Epithelial cell of prostate (primary cell): ENCODE data around the gene NEURL1.

ENCODE experiments used
- DNase-seq: peaks from one replicate; pipeline ENCODE4 v3.0.0-alpha.2; 2011; ENCODE audit warnings: low read depth, low spot score
- H3K27ac ChIP-seq: fragments of 450-650 bp; 2 replicates; pipeline ENCODE4 v1.5.1; 2017; ENCODE audit warnings: mild to moderate bottlenecking

NEURL1 gene

DNA sequence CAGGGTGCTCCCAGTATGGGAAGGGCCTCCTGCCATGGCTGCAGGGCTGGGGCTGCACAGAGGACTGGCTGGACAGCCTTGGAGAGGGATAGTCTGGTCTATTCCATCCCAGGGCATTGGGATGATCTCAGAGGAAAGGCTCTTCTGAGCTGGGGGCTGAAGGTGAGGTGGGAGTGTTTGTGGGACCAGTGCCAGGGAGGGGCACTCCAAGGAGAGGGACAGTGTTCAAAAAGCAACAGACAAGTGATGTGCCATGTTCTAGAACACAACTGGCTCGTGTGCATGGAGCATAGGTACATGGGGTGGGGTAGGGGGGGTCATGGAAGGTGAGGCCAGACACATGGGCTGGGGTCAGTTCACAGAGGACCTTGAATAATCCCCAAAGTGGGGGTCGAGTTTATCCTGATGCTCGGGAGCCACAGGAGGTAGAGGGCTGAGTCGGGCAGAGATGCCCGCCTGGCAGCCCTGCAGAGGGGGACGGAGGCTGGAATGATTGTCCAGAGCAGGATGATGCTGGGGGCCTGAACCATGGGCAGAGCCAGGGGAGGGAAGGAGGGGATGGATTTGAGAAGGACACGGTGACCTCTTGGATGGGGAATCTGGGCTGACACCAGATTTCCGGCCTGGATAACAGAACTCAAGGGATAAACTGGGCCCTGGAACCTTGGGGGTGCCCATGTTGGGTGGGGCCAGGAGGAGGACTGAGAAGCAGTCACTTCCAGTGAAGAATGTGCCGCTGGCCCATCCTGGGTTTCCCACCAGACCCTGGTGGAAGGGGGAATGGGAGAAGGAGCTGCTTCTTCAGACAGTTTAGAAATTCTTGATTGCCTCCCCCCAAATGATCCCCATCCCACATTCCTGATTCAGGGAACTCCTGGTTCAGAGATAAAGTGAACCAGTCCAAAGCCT lies 50.4 kb downstream of the NEURL1 start:
- H3K27ac ChIP-seq: no peak overlapping the region
- no peak for DNase-seq

DNA sequence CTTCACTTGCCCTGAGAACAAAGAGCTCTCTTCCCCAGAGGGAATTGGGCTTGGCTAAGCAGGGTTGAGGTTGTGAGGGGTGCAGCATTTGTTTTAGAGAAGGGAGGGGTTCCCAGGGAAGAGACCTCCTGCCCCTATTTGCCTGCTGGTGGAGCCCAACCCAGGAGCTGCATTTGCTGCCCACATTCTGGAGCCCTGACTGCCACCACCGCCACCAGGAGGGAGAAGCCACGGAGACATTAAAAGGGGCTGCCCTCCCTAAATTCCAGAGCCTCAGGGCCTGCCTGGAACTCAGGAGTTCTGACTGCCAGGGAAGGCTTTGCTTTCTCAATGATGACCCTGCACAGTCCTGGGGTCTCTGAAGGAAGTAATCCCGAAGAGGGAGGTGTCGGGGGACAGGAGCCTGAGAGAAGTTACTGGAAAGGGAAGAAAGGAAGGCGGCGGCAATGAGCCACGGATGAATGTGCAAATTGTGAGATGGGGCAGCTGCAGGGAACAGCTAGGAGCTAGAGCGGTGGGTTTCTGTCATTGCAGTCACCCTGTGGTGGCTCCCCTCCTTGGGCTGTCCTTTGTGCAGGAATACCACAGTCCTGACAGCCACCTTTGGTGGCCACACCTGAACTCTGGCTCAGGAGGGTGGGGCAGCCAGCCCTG lies 51.3 kb downstream of the NEURL1 start:
- DNase-seq: no peak
- H3K27ac ChIP-seq: no peak overlapping the region

DNA sequence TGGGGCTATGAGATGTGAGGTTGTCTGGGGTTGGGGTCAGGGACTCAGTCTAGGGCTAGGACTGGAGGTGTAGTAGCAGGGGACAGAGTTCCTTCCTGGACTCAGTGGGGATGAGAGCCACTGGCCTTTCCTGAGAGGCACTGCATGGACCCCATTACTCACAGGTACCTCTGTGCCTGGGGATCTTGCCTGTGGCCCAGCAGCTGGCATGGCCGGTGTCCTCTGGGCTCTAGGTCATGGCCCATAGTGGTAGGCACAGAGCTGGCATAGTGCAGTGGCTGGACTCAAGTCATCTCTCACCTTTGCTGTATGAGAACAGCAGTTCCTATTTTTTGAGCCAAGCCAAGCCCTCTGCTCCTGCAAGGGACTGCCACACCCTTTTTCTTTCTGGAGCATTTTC lies 51.9 kb downstream of the NEURL1 start:
- no peak for DNase-seq
- H3K27ac ChIP-seq: no peak overlapping the region

DNA sequence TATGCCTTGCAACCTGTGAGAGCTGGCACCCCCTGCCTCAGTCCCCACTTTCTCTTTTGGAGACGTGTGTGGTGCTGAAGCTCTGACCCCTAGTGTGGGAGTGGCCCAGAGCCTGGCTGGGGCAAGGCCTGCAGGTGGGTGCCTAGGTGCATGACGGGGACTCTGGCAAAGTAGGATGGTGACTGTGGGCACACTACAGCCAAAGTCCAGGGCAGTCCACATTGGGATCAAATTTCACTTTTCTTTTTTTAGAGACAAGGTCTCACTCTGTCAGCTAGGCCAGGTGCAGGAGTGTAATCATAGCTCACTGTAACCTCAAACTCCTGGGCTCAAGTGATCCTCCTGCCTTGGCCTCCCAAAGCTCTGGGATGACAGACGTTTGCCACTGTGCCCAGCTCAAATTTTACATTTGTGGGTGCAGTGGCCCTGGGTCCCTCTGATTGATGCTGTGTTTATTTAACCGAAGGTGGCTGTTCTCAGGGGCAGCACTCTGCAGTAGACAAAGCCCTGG lies 52.3 kb downstream of the NEURL1 start:
- DNase-seq: no peak
- H3K27ac ChIP-seq: no peak overlapping the region

DNA sequence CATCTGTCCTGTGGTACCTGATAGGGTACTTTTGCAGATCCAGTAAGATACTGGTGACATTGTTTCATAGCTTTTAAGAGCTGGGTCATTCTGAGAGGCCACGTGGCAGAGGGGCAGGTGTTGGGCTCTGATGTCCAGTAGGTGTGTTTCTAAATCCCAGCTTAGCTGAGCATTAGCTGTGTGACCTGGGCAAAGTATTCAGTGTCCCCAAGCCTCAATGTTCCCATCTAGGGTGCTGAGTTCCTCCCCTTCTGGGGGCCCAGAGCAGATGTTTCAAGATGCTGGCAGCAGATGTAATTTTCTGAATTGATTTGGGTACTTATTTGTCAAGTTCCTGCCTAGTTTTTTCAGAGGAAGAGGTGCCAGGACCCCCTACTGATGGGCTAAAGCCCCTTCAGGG lies 52.9 kb downstream of the NEURL1 start:
- no peak for DNase-seq
- no peak overlapping the region for H3K27ac ChIP-seq

DNA sequence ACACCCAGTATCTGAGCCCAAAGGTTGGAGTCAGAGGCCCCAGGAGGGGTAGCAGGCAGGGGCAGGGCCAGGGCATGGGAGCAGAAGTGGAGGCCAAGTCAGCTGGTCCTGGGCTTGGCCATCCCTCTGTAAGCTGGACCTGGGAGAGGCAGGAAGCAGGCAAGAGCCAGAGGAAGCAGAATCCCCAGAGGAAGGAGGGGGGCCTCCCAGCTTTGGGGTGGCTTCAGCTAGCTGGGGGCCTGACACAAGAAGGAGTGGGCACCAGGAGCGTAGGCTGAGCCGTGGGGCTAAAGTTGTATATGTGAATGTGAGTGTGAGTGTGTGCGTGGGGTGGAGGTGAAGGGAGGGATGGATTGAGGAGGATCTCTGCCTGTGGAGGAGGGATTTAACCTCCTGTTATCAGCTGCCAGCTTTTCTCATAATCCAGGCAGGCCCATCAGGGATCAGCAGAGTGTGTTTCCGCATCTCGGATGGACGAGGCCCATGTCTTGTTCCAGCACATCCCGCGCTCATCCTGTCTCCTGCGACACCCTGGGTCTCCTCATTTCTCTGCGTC lies 54.0 kb downstream of the NEURL1 start:
- DNase-seq: no peak

DNA sequence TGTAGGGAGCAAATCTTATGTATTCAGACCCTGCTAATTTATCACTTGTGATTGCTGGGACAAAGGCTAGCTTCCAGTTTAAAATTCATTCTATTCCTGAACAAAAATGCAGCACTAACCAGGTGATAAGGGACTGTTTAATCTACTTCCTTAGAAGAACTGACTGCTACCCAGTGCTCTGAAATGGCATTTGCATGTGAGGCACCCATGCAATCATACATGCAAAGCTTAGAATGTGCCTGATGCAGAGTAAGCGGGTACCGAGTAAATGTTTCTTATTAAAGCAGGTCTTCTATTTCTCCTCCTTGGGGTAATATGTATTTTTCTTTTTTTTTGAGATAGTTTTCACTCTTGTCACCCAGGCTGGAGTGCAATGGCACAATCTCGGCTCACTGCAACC lies 54.5 kb downstream of the NEURL1 start:
- DNase-seq: no peak
- no peak overlapping the region for H3K27ac ChIP-seq

More for the DNA sequence above, 54.0 kb downstream of the NEURL1 start:
- H3K27ac ChIP-seq: no peak overlapping the region

DNA sequence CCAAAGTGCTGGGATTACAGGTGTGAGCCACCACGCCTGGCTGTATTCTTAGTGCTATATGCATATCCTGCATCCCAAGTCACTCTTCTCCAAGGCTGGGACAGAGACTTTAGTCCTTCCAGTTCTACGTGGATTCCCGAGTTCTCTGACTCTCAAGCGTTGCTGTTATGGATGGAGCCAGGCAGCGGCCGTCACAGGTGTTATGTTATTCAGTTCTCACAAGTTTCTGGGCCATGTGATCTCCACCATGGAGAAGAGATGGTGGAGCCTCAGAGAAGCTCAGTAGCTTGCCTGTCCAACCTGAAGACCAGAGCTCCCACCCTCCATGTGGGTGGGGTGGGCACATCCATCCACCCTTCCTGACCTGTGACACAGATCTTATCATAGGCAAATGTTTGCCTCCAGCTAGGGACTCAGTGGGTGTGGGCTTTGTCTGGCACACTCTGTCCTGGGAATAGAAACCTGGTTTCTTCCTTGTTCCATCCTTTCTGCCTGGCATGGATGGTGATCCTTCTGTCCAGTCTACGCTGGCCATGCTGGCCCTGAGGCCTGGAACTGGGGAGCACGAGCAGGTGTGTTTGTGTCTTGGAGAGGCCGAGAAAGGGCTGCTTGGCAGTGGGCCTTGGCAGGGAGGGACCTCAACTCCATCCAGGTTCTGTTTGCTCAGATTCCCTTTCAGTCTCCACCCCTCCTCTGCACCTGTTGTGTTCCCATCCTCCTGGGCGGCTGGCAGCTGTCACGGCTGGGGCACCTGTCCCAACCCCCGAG lies 55.3 kb downstream of the NEURL1 start:
- no peak overlapping the region for H3K27ac ChIP-seq

DNA sequence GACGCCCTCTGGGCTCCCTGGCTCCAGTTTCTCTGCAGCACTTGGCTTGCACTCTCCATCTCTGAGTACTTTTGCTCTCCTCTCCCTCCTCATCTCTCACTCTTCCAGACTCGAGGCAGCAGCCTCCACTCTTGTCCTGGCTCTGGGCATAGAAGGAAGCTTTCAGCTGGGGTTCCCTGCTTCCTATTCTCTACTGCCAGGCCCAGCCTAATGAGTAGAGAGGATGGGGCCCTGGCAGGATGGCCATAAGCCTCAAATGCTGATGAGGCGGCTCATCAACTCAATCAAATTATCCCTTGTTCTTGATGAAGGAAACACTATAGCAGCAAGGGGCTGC lies 55.8 kb downstream of the NEURL1 start:
- no peak overlapping the region for H3K27ac ChIP-seq
- DNase-seq: no peak

More for the DNA sequence above, 55.3 kb downstream of the NEURL1 start:
- no peak for DNase-seq

DNA sequence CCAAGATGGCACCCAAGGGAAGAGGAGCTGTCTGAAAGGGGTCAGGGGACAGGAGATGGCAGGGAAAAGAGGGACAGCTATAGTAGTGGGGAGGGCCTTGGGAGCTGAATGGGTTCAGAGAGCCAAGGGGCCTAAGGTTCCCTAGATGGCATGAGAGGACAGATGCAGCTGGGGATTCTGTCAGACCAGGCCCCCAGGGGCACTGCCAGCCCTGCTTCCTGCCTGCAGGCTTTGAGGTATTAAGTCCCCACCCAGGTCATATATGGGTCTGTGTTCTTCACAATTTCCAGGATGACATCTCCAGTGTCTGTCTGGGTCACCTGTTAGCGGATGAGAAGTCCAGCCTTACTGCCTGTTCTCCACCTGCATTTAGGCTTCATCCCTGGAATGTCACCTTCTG lies 56.7 kb downstream of the NEURL1 start:
- no peak for DNase-seq
- H3K27ac ChIP-seq: no peak overlapping the region

DNA sequence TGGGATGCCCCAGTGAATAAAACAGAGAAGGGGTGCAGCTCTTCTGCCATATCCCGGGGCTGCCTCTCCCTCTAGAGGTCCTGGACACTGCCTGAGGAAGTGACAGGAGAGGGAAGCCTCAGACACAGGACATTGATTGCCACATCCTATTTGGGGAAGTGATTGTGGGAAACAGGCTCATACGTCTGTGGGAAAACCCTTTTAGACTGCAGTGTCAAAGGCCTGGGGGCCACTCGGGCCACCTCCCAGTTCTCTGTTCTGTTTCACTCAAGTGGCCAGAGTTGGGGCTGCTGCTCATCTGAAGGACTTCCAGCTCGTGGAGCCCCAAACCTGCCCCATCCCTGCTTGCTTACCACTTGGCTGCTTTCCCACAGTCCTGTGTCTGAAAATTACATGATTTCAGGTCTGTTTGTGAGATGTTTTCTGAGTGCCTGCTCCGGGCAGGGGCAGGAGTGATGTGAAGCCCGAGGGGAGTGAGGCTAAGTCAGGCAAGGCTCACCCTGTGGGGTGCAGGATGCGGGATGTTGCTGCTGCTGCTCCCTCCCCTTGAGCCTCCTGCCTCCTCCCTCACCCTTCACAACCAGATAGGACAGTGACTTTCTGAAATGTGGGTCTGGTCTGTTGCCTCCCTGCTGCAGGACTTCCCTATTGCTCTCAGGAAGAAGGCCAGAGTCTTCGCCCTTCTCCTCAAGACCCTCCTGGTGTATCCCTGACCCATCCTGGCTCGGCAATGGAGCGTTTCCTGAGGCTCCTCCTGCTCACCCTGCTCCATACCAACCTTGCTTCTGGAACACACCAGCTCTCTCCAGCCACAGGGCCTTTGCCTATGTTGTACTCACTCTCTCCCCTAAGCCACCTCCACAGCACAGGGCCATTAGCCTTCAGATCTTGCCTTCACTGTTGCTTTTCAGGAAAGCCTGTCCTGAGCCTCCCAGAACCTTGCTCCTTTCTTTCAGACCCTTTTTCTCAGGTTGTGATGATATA lies 58.4 kb downstream of the NEURL1 start:
- H3K27ac ChIP-seq: no peak overlapping the region
- DNase-seq: no peak

DNA sequence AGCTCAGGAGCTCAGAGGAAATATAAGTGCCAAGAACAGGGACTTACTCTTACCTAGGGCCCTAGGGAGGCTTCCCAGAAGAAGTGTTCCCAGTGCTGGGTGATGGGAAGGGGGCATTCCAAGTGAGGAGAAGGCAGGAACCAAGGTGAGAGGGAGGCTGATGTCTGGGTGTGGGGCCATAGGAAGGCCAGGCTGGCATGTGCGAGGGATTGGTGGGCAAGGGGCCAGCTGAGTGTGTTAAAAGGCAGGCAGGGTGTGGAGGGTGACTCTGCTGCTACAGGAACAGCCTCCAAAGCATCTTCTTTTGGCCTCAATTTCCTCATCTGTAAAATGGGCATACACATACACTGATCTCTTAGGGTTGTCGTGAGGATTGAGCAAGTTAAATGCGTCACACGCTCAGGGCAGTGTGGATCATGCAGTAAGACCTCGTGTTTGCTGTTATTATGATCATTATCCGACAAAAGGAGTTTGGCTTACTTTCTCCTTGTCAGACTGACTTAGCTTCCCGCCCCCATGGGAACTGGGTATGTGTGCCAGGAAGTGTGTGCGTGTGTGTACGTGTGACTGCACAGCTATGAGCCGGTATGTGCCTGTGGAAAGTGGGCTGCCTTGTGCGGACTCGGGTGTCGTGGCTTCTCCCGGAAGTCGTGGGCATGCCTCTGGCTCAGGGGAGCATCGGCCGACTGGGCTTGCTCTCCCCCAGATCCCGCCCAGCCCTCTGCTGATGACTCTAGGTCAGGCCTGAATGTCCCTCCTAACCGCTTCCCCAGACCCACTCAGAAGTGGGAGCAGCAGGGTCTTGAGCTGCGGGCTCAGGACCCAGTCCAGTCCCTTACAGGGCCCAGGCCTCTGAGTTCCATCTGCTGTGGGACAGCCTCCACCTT lies 59.6 kb downstream of the NEURL1 start:
- H3K27ac ChIP-seq: no peak overlapping the region
- no peak for DNase-seq

DNA sequence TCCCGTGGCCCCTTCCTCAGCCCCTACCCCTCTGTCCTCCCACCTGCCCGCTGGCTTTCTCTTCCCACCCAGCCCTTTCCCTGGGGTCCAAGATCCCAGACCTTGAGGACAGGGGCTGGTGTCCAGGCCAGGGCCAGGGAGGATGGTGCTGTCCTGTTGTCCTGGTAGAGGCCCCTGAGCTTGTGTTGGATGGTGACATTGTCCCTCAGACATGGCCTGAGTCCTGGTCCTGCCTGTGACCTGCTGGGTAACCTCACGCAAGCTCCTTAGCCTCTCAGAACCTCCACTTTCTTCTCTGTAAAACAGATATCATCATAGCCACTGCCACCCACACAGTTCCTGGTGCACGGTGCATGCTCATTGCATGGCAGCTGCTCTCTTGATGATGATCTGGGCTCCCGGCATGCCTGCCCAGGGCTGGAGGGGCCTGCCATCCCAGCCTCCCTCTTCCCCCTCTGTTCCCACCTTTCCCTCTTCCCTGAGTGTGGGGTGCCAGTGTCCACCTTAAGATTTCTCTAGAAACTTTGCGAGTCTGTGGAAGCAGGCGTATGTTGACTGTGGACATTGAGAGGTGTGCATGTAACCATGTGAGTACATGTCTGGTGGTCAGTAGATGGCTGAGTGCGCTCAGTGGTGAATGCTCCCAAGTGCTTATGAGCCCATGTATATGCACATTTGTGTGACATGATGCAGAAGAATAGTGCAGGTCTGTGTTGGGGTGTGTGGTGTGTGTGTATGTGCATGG lies 60.4 kb downstream of the NEURL1 start:
- no peak overlapping the region for H3K27ac ChIP-seq
- no peak for DNase-seq

DNA sequence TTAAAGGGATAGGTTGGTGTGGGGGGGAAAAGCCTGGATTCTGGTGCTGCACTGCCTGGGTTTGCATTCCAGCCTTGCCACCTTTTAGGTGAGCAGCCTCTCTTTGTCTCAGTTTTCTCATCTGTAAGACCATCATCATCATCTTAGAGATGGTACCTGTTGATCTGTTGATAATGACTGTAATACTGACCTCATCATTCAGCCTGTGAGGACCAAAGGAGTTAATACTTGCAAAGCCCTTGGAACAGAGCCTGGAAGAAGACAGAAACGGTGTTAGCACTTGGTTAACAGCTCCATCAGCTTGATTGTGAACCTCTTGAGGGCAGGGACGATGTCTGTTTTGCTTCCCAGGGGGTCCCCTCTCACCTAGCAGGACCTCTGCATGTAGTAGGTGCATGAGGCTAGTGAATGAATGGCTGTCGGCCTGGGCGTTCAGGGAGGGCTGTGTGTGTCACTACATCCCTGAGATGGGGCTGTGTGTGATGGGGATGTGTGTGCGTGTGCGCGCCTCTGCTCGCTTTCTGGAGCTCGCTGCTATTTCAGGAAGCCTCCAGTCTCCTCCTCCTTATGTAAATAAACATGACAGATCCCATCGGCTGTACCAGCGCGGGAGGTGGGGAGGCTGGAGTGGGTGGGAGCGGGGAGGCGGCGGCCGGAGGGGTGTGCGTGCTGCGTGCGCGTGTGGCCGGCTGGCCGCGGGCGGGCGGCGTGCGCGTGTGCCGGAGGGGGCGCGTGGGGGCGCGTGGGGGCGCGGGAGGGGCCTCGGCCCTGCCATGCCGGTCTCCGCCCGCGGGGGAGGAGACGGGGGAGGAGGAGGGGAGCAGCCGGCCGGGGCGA lies 61.2 kb downstream of the NEURL1 start:
- no peak for DNase-seq
- H3K27ac ChIP-seq: no peak overlapping the region

DNA sequence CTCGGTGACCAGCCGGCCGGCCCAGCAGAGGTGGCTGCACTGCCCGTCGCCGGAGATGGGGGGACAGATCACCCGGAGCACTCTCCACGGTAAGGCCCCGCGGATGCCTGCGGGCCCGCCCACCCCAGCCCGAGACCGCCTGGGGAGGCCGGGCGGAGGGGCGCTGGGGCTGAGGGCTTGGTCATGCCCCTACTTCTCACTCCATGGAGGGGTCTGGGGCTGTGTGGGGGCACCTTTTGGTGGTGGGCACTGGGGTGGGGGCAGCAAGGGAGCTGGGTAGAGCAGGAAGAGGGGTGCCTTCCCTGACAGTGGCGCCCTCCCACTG lies 61.8 kb downstream of the NEURL1 start:
- DNase-seq: no peak
- H3K27ac ChIP-seq: no peak overlapping the region

DNA sequence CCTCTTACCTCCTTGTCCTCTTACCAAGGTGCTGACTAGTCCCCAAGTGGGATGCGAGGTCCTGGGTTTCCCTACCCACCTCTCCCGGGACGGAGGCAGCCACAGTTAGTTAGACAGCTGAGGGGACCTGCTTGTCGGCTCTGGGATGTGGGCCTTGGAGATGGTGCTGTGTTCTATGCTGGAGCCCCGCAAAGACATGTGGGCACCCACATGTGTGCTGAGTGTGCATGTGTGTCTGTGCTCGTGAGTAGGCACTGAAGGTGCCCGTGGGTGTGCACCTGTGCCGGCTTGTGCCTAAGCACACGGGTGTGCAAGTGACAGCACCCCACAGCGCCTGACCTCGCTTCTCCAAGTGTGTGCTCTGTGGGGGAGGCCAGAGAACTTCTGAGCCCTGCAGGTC lies 62.2 kb downstream of the NEURL1 start:
- DNase-seq: no peak
- H3K27ac ChIP-seq: no peak overlapping the region

DNA sequence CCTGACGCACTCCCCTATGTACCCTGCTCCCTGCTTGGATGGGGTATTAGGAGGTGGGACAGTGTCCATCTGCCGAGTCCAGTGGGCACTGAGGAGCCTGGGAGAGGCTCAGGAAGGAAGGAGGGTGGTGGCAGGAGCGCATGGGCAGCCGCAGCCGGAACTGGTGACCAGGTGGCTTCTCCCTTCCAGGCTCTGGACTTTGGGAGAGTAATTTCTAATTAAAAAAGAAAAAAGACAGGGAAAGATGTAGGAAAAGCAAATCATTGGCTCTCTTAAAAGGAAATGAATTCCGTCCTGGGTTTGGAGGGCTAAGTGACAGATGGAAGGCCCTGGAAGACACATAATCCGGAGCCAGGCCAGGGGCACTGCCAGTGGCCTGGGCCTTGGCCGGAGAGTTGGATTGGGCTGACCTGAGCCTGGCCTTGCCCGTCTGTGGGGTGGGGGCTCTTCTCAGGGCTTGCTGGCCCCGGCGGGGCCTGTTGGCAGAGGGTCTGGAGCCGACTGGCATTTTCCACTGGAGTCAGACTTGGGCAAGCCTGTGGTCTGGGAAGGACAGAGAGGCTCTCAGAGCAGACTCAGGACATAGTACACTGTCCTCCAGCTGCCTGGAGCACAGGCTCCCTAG lies 63.0 kb downstream of the NEURL1 start:
- no peak for DNase-seq
- no peak overlapping the region for H3K27ac ChIP-seq
